Kidney (tissue), 14 donors: Measurements from ENCODE around the gene WDR72. TPM values are rescaled to one million over a fixed set of nuclear protein-coding genes. Genes with fewer than 3 reads are reported as not detected.

Source experiments
- DNase-seq, 5 donors: peaks; one replicate each; pipeline ENCODE4 v3.0.0-alpha.2; 2013 to 2020
- FAIRE-seq: peaks from 2 replicates; lab custom pipeline; 2012; peaks lifted over from hg19 to GRCh38; lab: Jason Lieb, UNC
- H3K27ac ChIP-seq, 2 donors: one replicate each; pipeline ENCODE4 v1.7.0; 2013; ENCODE audit warnings: low read depth in 2 of 2, low read length in 2 of 2, inconsistent platforms in 1 of 2
- H3K27me3 ChIP-seq: one replicate; pipeline ENCODE4 v1.7.1; 2013; ENCODE audit warnings: low read length, inconsistent platforms; ENCODE audit not compliant: control insufficient read depth, insufficient read depth
- H3K36me3 ChIP-seq, 3 donors: one replicate each; pipeline versions ENCODE4 v1.7.0 to v1.7.1; 2013; ENCODE audit warnings: low read length in 3 of 3, control low read depth in 1 of 3, inconsistent platforms in 1 of 3; ENCODE audit not compliant: insufficient read depth in 3 of 3, control insufficient read depth in 2 of 3
- H3K4me1 ChIP-seq, 3 donors: one replicate each; pipeline versions ENCODE4 v1.7.0 to v1.7.1; 2013; ENCODE audit warnings: low read length in 3 of 3, inconsistent platforms in 1 of 3, low read depth in 1 of 3; ENCODE audit not compliant: control insufficient read depth in 2 of 3, insufficient read depth in 2 of 3
- H3K4me3 ChIP-seq, 3 donors: one replicate each; pipeline versions ENCODE4 v1.7.0 to v1.8.1; 2013; ENCODE audit warnings: low read length in 3 of 3, control low read depth in 1 of 3, inconsistent platforms in 1 of 3
- H3K9ac ChIP-seq, 3 donors: one replicate each; pipeline versions ENCODE4 v1.7.0 to v1.7.1; 2013; ENCODE audit warnings: low read length in 3 of 3, control low read depth in 1 of 3, inconsistent platforms in 1 of 3
- H3K9me3 ChIP-seq, 3 donors: one replicate each; pipeline versions ENCODE4 v1.7.0 to v1.7.1; 2013; ENCODE audit warnings: low read length in 3 of 3, control low read depth in 1 of 3, inconsistent platforms in 1 of 3; ENCODE audit not compliant: control insufficient read depth in 2 of 3, insufficient read depth in 1 of 3
- CTCF ChIP-seq: IDR thresholded peaks from 3 replicates; pipeline ENCODE4 v1.5.1; 2012; ENCODE audit warnings: mild to moderate bottlenecking, moderate library complexity, borderline replicate concordance; ENCODE audit not compliant: insufficient read depth; ENCODE audit errors: extremely low read depth
- intact Hi-C: fragments of 100-400 bp; cut with DNase I; formaldehyde crosslinking; loops from one replicate; pipeline ENCODE4 v1.11.1; 2022
- polyA plus RNA-seq: library from polyadenylated mRNA; stranded (reverse); fragments of 350-450 nt; fragmentation: Illumina TruSeq; extraction: RNeasy Lipid Tissue Mini Kit (QIAGEN cat#74804); gene quantifications from one replicate; pipeline ENCODE4 v1.2.3, GENCODE V29; 2014; ENCODE audit warnings: low read depth, low replicate concordance; ENCODE audit not compliant: insufficient read depth
- total RNA-seq: library from RNA; stranded (reverse); fragmentation: NEBNext Ultra II Directional; extraction: Animal tissue kit (Norgen Biotek cat#: 25700); gene quantifications from one replicate; pipeline ENCODE4 v1.2.1, GENCODE V29; 2021
- donor health status: control.
- donor health status: control.
- donor health status: control.
- donor health status: control.
- donor health status: control.
- donor health status: DM: yes; HTN: yes; CAD: no.
- donor health status: Normal renal cell carcinoma (clear cell type).

Gene WDR72
- total and polyA plus RNA-seq, 2 donors from 2014 or later: 55.7 to 60.0 TPM

- intact Hi-C loops: no loop called here
- no peak for FAIRE-seq
- Histone ChIP-seq H3K27me3 (no peaks in the 10 kb centered on the region), H3K4me1 (no peaks in the 10 kb centered on the region), H3K9me3 (no peaks in the 10 kb centered on the region), H3K9ac (no peak overlapping the region), H3K36me3 (no peaks in the 10 kb centered on the region), H3K4me3 (no peak overlapping the region), H3K27ac (no peak overlapping the region)
- DNase-seq: peak in 1 of 5 donors; percentile 9
- no peak for TF ChIP-seq CTCF
Measured at GRCh38 chr15:53658827-53659555, 100.5 kb downstream of the WDR72 start.

- FAIRE-seq (no peak), DNase-seq (no peak)
- Histone ChIP-seq H3K27ac (no peak overlapping the region), H3K4me3 (no peak overlapping the region), H3K9me3 (no peaks in the 10 kb centered on the region), H3K27me3 (no peaks in the 10 kb centered on the region), H3K9ac (no peak overlapping the region), H3K36me3 (no peaks in the 10 kb centered on the region), H3K4me1 (no peaks in the 10 kb centered on the region)
- TF ChIP-seq CTCF: no peak
- intact Hi-C loops: no loop called here
Measured at GRCh38 chr15:53658255-53658654, 101.2 kb downstream of the WDR72 start.

DNA sequence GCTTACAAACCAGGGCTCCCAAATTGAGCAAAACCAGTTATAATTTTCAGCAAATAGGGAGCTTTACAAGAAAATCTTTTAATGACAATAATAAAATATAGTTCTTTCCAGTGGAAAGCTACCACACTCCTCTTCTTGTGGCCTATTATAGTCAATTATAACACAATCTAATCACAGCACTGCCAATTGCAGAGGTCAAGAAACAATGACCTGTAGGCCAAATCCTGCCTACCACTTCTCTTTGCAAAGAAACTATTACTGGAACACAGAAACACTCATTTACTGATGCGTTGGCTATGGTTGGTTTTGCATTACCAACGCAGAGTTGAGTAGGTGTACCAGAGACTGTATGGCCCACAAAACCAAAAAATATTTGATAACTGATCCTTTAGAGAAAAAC is 110.5 kb downstream of the WDR72 start:
- Histone ChIP-seq H3K4me3 (no peak overlapping the region), H3K27ac (no peak overlapping the region), H3K9ac (no peak overlapping the region), H3K36me3 (peaks cover 0 to 5% (median 4%) of the 10 kb centered on the region in 3 donors), H3K4me1 (no peaks in the 10 kb centered on the region), H3K27me3 (no peaks in the 10 kb centered on the region), H3K9me3 (no peaks in the 10 kb centered on the region)
- intact Hi-C loops: no loop called here
- no peak for FAIRE-seq
- no peak for DNase-seq
- no peak for TF ChIP-seq CTCF
